Renal pelvis (tissue), 12 donors: ENCODE measurements around the gene PAQR3. TPM values are rescaled to one million over a fixed set of nuclear protein-coding genes. Genes with fewer than 3 reads are reported as not detected.
A peak's percentile ranks its signal among the peaks of the same experiment; 100 is the strongest.

Experiments
- DNase-seq: peaks from one replicate; pipeline ENCODE4 v3.0.0-alpha.2; 2013
- long read RNA-seq, 16 experiments: transcript quantifications; one replicate each; lab custom pipeline, GENCODE V29; 2026
- polyA plus RNA-seq, 3 donors: library from polyadenylated mRNA; unstranded; fragments of 120-200 nt; gene quantifications; one replicate each; pipeline ENCODE4 v1.2.1, GENCODE V29; 2013; ENCODE audit not compliant: insufficient read length in 3 of 3

PAQR3 gene, protein sequence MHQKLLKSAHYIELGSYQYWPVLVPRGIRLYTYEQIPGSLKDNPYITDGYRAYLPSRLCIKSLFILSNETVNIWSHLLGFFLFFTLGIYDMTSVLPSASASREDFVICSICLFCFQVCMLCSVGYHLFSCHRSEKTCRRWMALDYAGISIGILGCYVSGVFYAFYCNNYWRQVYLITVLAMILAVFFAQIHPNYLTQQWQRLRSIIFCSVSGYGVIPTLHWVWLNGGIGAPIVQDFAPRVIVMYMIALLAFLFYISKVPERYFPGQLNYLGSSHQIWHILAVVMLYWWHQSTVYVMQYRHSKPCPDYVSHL
- 10 to 100 TPM; 17.6 to 25.1 (median 24.0) TPM for polyA plus RNA-seq
- long read RNA-seq, donor 1, full-length matches to known transcripts, result 3 of 3 reads
- long read RNA-seq, donor 1, partial matches to known transcripts, result 0 of 3 reads
- long read RNA-seq, donor 1, other reads (novel, unspliced or antisense), result 0 of 3 reads
- long read RNA-seq, donor 2, full-length matches to known transcripts, result 2 of 2 reads
- long read RNA-seq, donor 2, partial matches to known transcripts, result 0 of 2 reads
- long read RNA-seq, donor 2, other reads (novel, unspliced or antisense), result 0 of 2 reads
- long read RNA-seq, donor 3, full-length matches to known transcripts, result 3 of 3 reads
- long read RNA-seq, donor 3, partial matches to known transcripts, result 0 of 3 reads
- long read RNA-seq, donor 3, other reads (novel, unspliced or antisense), result 0 of 3 reads
- long read RNA-seq, donor 4, full-length matches to known transcripts, result 1 of 1 reads
- long read RNA-seq, donor 4, partial matches to known transcripts, result 0 of 1 reads
- long read RNA-seq, donor 4, other reads (novel, unspliced or antisense), result 0 of 1 reads
- long read RNA-seq, donor 5, full-length matches to known transcripts, result 4 of 4 reads
- long read RNA-seq, donor 5, partial matches to known transcripts, result 0 of 4 reads
- long read RNA-seq, donor 5, other reads (novel, unspliced or antisense), result 0 of 4 reads
- long read RNA-seq, donor 6, full-length matches to known transcripts, result 2 of 2 reads
- long read RNA-seq, donor 6, partial matches to known transcripts, result 0 of 2 reads
- long read RNA-seq, donor 6, other reads (novel, unspliced or antisense), result 0 of 2 reads
- long read RNA-seq, donor 7, full-length matches to known transcripts, result 7 of 7 reads
- long read RNA-seq, donor 7, partial matches to known transcripts, result 0 of 7 reads
- long read RNA-seq, donor 7, other reads (novel, unspliced or antisense), result 0 of 7 reads
- long read RNA-seq, donor 8, result 0 reads
- long read RNA-seq, donor 9, full-length matches to known transcripts, result 3 of 3 reads
- long read RNA-seq, donor 9, partial matches to known transcripts, result 0 of 3 reads
- long read RNA-seq, donor 9, other reads (novel, unspliced or antisense), result 0 of 3 reads
- long read RNA-seq, donor 10, full-length matches to known transcripts, result 3 of 10 reads
- long read RNA-seq, donor 10, partial matches to known transcripts, result 7 of 10 reads
- long read RNA-seq, donor 10, other reads (novel, unspliced or antisense), result 0 of 10 reads
- long read RNA-seq, donor 11, full-length matches to known transcripts, result 4 of 4 reads
- long read RNA-seq, donor 11, partial matches to known transcripts, result 0 of 4 reads
- long read RNA-seq, donor 11, other reads (novel, unspliced or antisense), result 0 of 4 reads
- long read RNA-seq, donor 12, full-length matches to known transcripts, result 6 of 6 reads
- long read RNA-seq, donor 12, partial matches to known transcripts, result 0 of 6 reads
- long read RNA-seq, donor 12, other reads (novel, unspliced or antisense), result 0 of 6 reads
- long read RNA-seq, donor 13, result 0 reads
- long read RNA-seq, donor 14, full-length matches to known transcripts, result 7 of 67 reads
- long read RNA-seq, donor 14, partial matches to known transcripts, result 60 of 67 reads
- long read RNA-seq, donor 14, other reads (novel, unspliced or antisense), result 0 of 67 reads
- long read RNA-seq, donor 15, full-length matches to known transcripts, result 11 of 11 reads
- long read RNA-seq, donor 15, partial matches to known transcripts, result 0 of 11 reads
- long read RNA-seq, donor 15, other reads (novel, unspliced or antisense), result 0 of 11 reads
- long read RNA-seq, donor 16, full-length matches to known transcripts, result 3 of 3 reads
- long read RNA-seq, donor 16, partial matches to known transcripts, result 0 of 3 reads
- long read RNA-seq, donor 16, other reads (novel, unspliced or antisense), result 0 of 3 reads

DNA sequence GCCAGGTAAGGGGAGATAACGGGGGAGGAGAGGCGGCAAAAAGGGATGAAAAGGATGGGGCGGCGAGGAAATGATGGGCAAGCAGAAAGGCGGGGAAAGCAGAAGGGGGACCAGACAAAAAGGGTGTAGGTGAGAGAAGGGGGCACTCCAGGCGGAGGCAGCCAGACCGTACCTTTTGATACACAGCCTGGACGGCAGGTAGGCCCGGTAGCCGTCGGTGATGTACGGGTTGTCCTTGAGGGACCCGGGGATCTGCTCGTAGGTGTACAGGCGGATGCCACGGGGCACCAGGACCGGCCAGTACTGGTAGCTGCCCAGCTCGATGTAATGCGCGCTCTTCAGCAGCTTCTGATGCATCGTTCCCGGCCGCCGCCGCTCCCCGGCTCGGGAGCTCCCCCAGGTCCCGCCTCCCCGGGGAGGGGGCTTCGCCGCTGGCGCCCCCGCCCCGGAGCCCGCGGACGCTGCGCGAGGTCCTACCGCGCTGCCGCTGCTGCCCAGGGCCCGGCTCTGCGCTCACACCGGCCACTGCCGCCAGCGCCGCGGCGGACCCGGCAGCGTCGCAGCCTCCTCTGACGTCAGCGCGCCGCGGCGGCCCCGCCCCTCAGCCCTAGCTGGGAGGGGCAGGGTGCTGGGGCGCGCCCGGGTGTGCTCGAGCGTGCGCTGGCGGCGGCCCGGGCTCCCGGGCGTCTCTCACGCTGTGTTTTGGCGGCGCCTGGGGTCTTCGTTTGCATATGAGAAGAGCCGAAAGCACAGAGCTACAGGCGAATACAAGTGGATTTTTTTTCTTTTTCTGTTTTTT lies at the start of gene PAQR3:
Gene PAQR3 (minus strand): TSS at position 571 of the 799 bp plus-strand sequence. CDS start 214 bp downstream, at position 357.
- DNase-seq, result peak; percentile 83

DNA sequence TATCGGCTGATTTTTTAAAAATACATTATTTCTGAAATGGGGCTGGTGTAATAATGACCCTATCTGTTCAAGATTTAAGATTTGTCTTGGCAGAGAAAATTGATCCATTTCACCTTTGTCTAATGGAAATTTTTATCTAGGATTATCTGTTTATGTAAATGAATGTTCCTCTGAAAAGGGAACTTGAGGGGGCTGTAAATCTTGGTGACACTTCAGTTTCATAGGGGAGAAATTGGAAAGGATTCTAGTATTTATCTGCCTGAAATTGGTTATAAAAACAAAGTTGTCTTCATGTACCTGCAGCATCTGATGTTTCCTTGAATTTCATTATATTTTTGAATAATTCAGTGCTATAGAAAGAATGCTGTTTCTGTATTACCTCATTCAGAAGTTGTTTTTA lies 48.4 kb upstream of the PAQR3 start:
- no peak for DNase-seq

DNA sequence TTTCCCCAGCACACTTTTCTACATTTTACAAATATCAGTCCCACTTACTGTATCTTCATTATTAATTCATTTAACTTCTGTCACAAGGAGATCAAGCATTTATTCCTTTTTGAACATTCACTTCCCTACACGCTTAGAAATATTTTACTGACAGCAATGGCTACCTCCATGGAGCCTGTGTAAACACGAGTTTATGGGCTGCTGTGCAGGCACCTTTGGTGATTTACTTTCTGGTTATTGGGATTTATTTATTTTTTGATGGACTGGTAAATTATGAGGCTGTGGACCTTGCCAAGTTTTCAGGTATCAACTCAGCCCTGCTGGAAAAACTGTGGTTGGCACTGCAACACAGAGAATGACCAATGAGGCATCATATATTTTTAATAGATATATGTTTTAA lies 45.4 kb upstream of the PAQR3 start:
- no peak for DNase-seq

DNA sequence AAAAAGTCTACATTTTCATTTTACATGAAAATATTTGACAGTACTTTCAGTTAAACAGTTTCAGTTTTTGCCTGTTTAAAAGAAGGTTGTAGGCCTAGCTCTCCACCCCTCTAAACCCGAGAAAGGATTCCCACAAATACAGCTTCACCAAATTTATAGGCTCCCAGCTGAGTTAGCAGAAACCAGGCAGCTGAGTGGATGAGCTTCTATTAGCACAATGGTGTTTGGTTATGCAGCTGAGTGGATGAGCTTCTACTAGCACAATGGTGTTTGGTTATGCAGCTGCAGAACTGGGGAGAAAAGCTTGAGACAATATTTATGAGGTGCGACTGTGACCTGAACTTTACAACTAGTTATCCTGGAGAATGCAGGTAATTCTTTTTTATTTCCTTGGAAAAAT lies 36.6 kb upstream of the PAQR3 start:
- DNase-seq, result no peak

DNA sequence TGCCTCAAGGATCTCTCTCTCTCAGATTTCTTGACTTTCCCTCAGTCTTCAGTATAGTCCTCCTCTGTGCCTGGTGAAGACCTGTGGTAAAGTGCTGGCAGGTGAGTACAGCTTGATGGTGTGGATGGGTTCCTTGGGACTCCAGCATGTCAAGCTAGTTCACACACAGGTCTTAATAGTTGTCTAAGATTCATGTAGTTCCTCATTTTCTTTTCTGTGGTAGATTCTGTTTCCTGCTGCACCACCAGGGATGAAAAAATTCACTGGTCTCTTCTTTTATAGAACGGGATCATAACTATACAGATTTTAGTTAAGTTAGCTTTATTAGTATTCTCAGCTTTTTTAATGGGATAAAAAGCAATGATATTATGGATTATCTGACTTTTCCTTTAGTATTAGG lies 32.5 kb upstream of the PAQR3 start:
- DNase-seq, result no peak

DNA sequence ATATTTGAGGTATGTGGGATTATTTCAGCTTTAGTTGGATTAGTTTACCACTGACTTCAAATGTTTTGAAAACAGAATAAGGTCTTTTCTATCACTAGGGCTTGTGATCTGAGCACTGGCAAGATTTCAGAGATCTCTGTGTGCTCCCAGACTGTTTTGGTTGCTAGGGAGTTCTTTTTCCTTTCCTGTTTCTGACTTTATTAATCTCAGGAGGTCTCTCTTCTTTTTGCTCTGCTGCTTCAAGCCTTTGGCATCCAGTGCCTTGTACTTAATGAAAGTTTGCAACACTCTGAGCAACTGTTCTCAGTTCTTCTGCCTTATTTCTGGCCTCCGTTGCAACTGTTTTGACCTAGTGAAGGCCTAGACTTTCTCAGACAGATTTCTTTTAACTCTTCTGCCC lies 32.1 kb upstream of the PAQR3 start:
- no peak for DNase-seq

DNA sequence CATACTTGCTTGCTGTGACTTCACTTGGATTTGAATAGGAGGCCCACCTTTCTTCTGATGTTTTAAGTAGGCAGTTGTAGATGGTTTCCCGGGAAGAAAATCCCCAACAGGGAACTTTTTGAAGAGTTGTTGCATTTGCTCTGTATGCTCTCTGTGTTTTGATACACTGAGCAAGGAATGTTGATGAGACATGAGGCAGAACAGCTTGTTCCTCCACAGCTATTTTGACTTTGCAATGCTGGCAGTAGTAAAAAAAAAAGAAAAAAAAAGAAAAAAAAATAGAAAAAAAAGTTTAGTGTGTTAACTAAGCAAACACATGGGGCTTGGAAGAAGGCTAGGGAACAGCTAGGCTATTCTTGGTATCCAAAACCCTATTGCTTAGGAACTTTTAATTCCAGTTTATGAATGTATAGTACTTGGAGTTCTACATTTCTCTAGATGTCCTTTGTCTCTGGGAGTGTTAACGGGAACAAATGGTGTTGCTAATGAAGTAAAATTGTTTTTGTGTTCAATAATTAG lies 23.4 kb upstream of the PAQR3 start:
- no peak for DNase-seq

DNA sequence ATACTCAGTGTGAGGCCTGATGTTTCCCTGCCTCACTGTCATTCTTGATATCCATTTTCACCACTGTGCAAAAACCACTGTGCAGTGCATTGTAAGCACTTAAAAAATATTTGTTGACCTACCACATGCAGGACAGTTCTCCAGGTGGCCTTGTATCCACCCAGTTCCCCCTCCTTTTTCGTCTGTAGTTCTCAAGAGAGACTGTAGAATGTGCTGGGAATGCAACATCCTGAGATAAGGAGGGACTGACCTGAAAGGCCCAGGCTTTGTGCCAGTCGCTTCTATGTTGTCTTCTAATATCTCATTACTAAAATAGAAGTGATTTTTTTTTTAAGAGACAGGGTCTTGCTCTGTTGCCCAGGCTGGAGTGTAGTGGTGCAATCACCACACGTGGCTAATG lies 21.7 kb upstream of the PAQR3 start:
- no peak for DNase-seq

DNA sequence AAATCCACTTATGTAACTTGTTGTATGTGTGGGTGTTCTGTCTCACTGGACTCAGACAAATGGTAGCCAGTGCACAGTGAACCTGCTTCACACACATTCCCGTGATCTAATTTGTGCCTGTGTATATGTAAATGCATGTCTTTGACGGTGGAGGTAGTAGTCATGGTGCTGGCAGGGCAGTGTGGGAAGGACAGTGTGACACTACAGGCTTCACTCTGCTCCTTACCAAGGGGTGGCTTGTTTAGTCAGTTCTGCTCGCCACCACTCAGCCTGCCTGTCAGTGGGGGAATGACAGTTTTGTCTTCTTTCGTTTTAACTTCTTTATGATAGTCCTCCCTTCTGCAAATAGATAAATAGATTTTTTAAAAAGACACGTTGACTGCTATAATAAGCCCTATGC lies 17.7 kb upstream of the PAQR3 start:
- DNase-seq, result no peak

DNA sequence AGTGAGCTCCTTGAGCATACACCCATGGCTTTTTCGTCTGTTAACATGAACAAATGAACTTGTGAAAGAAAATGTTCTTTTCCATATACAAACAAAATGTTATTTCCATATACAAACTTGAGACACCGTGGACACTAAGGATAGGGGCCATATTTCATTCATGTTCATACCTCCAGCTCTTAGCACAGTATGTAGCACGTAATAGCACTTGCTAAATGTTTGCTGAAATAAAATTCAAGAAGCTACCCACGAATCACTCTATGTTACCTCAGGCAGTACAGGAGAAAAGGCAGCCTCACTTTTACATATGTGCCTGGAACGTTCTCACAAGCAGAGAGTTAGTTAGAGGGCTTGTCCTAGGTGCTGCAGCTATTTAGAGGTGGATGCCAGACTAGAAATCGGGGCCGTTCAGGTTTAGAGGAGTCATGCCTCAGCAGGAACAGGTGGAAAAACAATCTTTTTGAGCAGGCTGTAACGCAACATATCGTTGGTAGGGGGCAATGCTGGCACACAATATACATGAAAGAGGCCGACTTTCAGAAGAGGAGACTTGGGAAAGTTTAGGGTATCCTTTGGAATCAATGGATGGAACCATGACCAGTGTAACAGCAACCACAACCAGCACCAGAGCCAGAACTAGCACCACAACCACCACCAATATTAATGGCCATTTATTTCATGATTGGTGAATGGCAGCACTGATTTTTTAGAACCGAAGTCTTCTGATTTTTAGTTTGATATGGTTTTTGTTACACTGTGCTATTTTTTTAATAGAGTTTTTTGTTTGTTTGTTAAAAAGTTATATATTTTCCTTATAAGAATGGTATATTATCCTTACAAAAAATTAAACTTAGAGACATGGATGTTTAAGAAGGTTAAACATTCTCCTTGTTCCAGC lies 14.8 kb upstream of the PAQR3 start:
- no peak for DNase-seq

DNA sequence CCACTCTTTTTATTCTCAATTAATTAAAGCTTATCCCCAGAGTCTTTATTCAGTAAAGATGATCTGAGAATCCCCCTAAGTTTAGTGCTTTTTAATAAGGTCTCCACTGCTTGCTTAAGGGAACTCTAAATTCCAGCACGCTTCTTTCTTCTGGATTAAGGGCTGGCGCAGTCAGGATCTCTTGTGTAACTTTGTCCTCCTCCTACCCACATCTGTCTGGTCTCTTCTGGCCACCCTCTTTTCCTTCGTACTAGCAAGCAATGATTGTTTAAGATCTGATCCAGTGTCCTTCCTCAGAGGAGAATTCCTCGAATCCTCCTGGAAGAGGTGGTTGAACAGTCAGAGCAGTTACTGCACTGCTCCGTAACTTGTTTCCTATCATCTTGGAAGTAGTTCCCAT lies 14.0 kb upstream of the PAQR3 start:
- no peak for DNase-seq

DNA sequence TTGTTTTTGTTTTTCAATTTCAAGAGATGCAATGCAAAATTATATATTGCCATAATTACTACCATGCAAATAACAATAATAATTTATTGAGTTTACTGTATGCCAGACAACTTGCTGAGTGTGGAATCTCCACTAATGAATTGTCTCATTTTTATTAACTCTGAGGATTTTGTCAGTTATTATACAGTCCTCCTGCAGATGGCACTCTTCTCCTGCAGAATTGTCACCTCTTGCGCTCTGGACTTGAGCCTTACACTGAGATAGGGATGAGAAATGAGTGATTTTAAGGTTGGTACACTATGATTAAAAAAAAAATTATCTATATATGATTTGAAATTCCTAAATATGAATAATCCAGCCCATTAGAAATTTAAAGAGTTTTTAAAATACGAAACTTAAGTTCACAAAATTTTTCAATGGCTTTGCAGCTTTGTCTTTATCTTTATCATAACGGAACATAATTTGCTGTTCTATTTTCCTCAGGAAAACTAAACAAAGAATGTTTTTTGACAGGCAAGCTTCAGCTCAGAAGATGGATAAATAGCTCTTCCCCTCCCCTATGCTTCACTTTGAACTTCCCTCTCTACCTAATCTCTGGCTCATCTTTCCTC lies 12.7 kb upstream of the PAQR3 start:
- no peak for DNase-seq

DNA sequence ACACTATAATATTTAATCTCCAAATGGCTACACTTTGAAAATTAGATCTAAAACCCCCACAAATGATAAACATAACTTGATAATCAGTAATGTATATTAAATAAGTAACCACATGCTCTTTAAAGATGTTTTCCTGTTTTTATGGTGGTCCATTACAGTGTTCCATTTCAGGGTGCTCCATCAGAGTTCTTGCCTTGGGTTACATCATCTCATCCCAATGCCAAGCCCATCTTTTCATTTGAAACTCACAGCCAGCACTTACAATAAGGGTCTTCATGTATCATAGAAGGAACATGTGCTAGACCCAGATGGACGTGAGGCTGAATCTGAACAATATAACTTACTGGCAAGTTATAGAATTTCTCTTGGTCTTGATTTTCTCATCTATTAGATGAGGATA lies 10.5 kb upstream of the PAQR3 start:
- no peak for DNase-seq

DNA sequence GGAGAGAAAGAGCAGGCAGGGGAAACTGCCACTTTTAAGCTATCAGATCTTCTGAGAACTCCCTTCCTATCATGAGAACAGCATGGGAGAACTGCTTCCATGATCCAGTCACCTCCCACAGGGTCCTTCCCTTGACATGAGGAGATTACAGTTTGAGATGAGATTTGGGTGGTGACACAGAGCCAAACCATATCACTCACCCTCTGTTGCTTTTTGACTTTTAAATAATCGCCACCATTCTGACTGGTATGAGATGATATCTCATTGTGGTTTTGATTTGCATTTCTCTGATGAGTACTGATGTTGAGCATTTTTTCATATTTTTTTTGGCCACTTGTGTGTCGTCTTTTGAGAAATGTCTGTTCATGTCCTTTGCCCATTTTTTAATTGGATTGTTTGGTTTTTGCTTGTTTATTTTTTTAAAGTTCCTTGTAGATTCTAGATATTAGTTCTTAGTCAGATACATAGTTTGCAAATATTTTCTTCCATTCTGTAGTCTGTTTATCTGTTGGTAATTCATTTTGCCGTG lies 6.5 kb upstream of the PAQR3 start:
- DNase-seq, result no peak

DNA sequence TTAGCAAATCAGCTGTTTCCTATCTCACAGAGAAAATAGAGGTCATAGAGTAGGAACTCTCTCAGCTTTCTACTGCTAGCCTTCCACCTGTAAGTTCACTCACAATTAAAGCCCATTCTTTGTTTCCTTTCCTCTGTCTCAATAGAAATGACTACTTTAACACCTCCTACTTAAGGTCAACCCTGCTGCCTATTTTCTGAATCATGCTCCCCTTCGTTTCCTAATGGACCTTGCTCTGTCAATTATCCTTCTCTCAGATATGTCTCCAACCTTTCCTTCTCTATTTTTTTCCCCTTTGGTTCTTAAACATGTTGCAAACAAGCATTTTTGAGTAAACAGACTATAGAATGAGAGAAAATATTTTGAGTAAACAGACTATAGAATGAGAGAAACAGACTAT lies 5.1 kb upstream of the PAQR3 start:
- no peak for DNase-seq

DNA sequence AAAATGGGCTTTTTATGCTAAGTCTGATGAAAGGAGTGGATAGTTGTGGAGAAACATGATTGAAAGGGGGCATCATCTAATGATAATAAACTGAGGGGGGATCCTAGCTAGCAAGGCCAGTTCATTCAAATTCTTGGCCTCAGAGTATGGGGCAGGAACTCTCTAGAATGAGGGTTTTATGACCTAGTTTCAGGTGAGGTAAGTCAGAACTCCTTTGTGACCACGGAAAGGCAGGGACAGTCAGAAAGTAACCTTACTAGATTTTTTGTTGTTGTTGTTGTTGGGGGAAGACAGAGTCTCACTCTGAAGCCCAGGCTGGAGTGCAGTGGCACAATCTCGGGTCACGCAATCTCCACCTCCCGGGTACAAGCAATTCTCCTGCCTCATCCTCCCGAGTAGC lies 1.5 kb upstream of the PAQR3 start:
- no peak for DNase-seq

DNA sequence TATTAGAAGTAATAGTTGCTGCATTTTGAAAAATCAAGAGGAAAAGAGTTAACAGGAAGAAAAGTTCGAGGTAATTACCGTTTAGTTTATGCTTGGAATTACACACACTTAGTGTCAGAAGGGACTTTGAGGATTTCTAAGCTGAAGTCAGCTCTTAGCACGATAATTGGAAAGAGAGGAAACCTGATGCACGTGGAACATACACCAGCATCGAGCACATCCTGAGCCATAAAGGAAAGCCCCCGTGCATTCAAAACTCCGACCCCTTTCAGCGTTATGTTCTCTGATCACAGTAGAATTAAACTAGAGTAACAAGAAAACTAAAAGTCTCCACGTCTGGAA lies 400 bp upstream of the PAQR3 start:
- DNase-seq, result no peak
